ENCODE data around the gene GALNT17. TPM values are rescaled to one million over a fixed set of nuclear protein-coding genes. Genes with fewer than 3 reads are reported as not detected.

Gene GALNT17
- total and polyA plus RNA-seq, 11 donors: 16.9 to 116 (median 73.1) TPM

DNA sequence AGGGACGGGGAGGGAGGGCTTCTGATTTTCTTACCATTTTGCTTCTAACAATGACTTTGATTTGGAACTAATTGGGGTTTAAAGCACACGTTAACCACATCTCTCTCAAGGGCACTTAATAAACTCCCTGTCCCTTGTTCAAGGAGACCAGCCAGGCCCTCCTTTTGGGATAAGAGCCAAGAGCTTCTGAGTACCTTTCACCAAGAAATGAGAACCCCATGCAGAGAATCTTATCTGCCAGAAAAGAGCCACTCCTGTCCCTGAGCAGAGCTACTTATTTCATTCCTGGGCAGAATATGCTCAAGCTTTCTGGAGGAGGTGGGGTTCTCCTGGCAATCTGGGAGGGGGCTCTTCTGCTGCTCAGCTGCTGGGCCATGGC is 574.6 kb downstream of the GALNT17 start:
- Histone ChIP-seq H3K27ac (no peak overlapping the region), H3K27me3 (no peaks in the 10 kb centered on the region), H3K4me3 (no peak overlapping the region), H3K36me3 (no peaks in the 10 kb centered on the region), H3K4me1 (no peaks in the 10 kb centered on the region), H3K9me3 (peaks cover 0 to 8% (median 0%) of the 10 kb centered on the region in 12 donors)
- intact Hi-C loops (cut with DNase I): no loop called here
- DNase-seq: no peak
- WGBS, 4 donors: 19 to 31% (median 29%) methylated on average over 2 of the region's 2 CpGs
- no peak for ATAC-seq
- TF ChIP-seq POLR2A (IDR thresholded peaks at IDR 0.05): no peak
- TF ChIP-seq, protein P1, sequence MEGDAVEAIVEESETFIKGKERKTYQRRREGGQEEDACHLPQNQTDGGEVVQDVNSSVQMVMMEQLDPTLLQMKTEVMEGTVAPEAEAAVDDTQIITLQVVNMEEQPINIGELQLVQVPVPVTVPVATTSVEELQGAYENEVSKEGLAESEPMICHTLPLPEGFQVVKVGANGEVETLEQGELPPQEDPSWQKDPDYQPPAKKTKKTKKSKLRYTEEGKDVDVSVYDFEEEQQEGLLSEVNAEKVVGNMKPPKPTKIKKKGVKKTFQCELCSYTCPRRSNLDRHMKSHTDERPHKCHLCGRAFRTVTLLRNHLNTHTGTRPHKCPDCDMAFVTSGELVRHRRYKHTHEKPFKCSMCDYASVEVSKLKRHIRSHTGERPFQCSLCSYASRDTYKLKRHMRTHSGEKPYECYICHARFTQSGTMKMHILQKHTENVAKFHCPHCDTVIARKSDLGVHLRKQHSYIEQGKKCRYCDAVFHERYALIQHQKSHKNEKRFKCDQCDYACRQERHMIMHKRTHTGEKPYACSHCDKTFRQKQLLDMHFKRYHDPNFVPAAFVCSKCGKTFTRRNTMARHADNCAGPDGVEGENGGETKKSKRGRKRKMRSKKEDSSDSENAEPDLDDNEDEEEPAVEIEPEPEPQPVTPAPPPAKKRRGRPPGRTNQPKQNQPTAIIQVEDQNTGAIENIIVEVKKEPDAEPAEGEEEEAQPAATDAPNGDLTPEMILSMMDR (IDR thresholded peaks at IDR 0.05): no peak

DNA sequence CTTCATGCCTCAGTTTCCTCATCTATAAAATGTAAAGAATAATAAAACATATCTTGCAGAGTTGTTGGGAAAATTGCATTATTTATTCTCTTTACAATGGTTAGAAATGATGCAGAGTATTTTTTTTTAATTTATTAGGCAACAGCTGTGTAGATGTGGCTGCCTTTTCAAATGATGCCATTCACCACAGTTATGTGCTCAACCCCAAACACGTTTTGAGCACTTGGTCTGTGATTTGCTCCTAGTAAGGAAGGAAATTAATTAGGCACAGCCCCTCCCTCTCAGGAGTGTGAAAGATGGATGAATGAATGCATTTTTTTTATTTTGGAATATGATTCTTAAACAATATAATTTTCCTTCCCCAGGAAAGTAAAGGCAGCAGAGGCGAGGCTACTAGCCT is 575.1 kb downstream of the GALNT17 start:
- H3K27me3 ChIP-seq: no peaks in the 10 kb centered on the region
- 73 to 79% (median 78%) methylated on average over 2 of the region's 2 CpGs for WGBS, 4 donors
- intact Hi-C loops (cut with DNase I): no loop called here
- TF ChIP-seq POLR2A (IDR thresholded peaks at IDR 0.05): no peak
- TF ChIP-seq, protein P1 (IDR thresholded peaks at IDR 0.05): no peak
- H3K4me1 ChIP-seq: no peaks in the 10 kb centered on the region
- no peak overlapping the region for H3K27ac ChIP-seq
- no peak overlapping the region for H3K4me3 ChIP-seq
- H3K9me3 ChIP-seq: peaks cover 0 to 8% (median 0%) of the 10 kb centered on the region in 12 donors
- DNase-seq (no peak), ATAC-seq (no peak)
- no peaks in the 10 kb centered on the region for H3K36me3 ChIP-seq

DNA sequence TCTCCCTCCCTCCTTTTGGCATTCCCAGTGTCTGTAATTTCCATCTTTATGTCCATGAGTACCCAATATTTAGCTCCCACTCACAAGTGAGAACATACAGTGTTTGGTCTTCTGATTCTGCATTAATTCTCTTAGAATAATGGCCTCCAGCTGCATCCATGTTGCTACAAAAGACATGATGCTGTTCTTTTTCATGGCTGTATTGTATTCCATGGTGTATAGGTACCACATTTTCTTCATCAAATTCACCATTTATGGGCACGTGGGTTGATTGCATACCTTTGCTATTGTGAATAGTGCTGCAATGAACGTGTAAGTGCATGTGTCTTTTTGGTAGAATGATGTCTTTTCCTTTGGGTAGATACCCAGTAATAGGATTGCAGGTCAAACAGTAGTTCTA is 576.8 kb downstream of the GALNT17 start:
- DNase-seq (no peak), ATAC-seq (no peak)
- H3K27me3 ChIP-seq: no peaks in the 10 kb centered on the region
- H3K4me1 ChIP-seq: peaks cover 0 to 10% (median 0%) of the 10 kb centered on the region in 12 donors
- H3K4me3 ChIP-seq: no peak overlapping the region
- H3K27ac ChIP-seq: no peak overlapping the region
- H3K36me3 ChIP-seq: no peaks in the 10 kb centered on the region
- TF ChIP-seq, protein P1 (IDR thresholded peaks at IDR 0.05): no peak
- no peak for TF ChIP-seq POLR2A (IDR thresholded peaks at IDR 0.05)
- peaks cover 0 to 8% (median 0%) of the 10 kb centered on the region in 12 donors for H3K9me3 ChIP-seq
- 73 to 80% (median 75%) methylated on average over 2 of the region's 2 CpGs for WGBS, 4 donors
- intact Hi-C loops (cut with DNase I): no loop called here

DNA sequence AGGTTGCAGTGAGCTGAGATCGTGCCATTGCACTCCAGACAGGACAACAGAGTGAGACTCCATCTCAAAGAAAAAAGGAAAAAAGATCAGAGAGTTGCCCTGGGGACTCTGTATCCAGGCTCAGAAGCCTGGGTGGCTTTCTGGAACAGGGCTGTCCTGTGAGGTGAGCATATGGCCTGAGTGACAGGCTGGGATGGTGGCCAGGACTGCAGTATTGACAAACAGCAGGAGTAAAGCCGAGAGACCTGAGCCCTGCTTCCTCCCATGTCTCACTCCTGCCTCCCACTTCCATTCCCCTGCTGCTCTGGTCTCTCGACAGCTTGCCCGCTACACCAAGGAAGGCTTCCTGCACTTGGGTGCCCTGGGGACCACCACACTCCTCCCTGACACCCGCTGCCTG is 578.5 kb downstream of the GALNT17 start:
- DNase-seq: no peak
- Histone ChIP-seq H3K27ac (no peak overlapping the region), H3K9me3 (peaks cover 0 to 8% (median 0%) of the 10 kb centered on the region in 12 donors), H3K4me3 (no peak overlapping the region), H3K27me3 (no peaks in the 10 kb centered on the region), H3K36me3 (no peaks in the 10 kb centered on the region), H3K4me1 (peaks cover 0 to 10% (median 0%) of the 10 kb centered on the region in 12 donors)
- WGBS, 4 donors: 70 to 76% (median 74%) methylated on average over 5 of the region's 5 CpGs
- no peak for TF ChIP-seq POLR2A (IDR thresholded peaks at IDR 0.05)
- TF ChIP-seq, protein P1 (IDR thresholded peaks at IDR 0.05): no peak
- intact Hi-C loops (cut with DNase I): no loop called here
- peak in 1 of 4 donors; percentile 51 for ATAC-seq

Data from heart left ventricle (tissue), 16 donors.